HG02642 (cell line): ENCODE measurements around the gene PLEKHA3.
"Not testable (repeated sequence)": the region's sequence is repeated elsewhere in the genome, so short reads cannot be mapped to it uniquely, and the experiment has no call there.

ENCODE experiments used
- ATAC-seq: cut with Tn5 transposase; IDR thresholded peaks from one replicate; pipeline ENCODE4 v1.9.1; 2021; ENCODE audit warnings: mild to moderate bottlenecking; ENCODE audit not compliant: unreplicated experiment, poor library complexity

Gene PLEKHA3

GRCh38 chr2:178522950-178523595, 42.8 kb downstream of the PLEKHA3 start:
- peak; percentile 96 for ATAC-seq

GRCh38 chr2:178523596-178524134, 43.4 kb downstream of the PLEKHA3 start:
- ATAC-seq = peak; percentile 16

- ATAC-seq = not testable (repeated sequence)
Measured at GRCh38 chr2:178525010-178525409, 44.8 kb downstream of the PLEKHA3 start.

- ATAC-seq = not testable (repeated sequence)
Measured at GRCh38 chr2:178525460-178525859, 45.2 kb downstream of the PLEKHA3 start.

DNA sequence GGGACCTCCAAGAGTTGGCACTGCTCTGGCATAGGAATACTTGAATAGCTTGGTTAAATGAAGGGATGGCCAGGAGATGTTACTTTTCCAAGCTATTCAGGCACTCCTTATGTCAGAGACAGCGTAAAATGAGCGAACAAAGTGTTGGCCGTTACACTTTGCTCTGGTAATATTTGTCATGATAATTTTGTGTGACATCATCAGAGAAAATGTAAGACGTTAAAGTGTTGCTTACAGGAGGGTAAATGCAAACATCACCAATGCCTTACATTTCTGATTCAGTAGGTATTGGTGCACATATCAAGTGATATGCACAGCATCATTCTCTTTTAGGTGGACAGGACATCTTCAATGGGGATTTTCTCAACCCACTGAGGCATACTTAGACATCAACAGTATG, 46.0 kb downstream of the PLEKHA3 start:
- ATAC-seq = no peak

GRCh38 chr2:178527592-178527991, 47.3 kb downstream of the PLEKHA3 start:
- no peak for ATAC-seq

DNA sequence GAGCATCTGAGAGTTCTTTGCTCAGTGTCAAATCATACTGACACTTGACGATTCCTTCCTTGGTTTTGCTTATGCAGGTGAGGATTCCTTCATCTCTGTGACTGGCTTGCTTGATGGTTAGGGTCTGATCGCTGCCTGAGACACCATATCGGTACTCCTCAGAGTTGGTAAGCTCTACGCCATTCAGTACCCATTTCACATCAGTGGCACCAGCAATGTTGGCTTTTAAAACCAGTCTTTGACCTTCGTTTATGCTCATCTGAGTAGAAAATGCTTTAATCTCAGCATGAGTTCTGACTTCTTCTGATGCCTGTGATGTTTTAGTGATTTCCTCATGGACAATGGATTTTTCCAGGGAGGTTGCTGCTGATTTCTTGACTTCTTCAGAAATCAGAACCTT, 48.4 kb downstream of the PLEKHA3 start:
- no peak for ATAC-seq

DNA sequence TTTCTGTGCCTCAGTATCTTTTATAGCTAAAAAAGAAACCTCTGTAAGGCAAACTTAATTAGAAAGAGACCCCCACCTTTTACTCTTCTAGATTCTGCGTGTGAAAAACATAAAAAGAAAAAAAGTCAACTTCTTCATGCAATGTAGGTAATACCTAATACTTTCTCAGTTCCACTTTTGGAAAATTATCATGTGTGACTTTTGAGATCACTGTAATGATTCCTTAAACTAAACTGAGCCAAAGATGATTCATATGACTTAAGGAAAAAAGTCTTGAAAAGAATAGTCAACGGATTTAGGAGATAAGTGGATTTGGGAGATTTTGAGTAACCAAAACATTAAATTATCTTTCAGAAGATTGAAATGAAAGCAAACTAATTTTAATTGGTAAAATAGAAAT, 48.9 kb downstream of the PLEKHA3 start:
- ATAC-seq = no peak

DNA sequence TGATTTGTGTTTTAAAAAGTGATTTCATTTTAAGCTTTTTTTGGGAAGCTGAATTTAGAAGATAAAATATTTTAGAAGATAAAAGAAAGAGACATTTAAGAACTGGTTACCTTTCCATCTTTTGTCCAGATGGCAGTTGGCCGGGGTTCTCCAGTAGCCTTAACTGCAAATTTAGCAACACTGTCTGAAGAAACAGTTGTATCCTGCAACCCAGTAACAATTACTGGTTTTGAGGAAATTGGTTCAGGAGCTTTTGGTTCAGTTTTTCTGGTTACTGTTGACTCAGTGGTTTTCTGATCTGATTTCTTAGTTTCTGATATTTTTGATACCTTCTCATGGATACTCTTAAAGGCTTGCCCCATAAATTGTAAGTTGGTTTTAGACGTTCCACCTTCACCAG, 49.9 kb downstream of the PLEKHA3 start:
- ATAC-seq = no peak

DNA sequence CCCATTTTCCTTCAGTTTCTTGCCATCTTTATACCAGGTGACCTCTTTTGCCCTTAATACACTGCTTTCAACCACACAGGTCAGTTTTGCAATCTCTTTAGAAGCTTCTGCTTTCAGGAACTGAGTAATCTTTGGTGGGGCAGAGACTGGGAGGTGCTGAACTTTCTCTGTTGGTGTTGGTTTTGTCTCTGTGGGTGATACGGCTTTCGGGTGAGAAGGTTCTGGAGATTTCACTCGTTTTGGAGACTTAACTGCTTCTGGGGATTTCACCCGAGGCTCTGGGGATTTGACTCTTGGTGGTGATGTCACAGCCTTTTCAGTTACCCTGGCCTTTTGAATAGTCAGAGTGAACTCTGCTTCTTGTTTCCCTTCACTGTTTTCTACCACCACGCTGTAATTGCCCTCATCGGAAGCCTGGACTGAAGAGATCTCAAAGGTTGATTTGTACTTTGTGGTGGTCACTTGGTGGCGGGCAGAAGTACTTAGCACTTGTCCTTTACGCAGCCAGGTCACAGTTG, 50.4 kb downstream of the PLEKHA3 start:
- peak; percentile 97 for ATAC-seq

DNA sequence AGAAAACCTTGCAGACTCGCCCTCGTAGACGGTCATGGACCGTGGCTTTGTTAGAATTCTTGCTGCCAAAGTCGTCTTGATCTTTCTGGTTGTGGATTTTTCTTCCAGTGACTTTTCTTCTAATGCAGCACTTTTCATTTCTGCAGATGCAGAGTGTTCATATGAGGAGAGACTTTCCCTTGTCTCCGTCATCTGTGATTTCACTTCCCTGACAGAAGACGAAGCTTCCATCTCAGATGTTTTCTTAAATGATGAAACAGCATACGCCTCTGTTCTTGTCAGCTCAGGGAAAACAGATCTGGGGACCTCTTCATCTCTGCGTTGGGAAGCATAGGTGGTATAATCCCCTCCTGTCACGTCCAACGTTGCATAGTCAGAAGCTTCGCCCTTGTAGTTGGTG, 50.9 kb downstream of the PLEKHA3 start:
- ATAC-seq = no peak

GRCh38 chr2:178536037-178536436, 55.8 kb downstream of the PLEKHA3 start:
- no peak for ATAC-seq

- ATAC-seq = no peak
Measured at GRCh38 chr2:178542161-178542560, 61.9 kb downstream of the PLEKHA3 start.

DNA sequence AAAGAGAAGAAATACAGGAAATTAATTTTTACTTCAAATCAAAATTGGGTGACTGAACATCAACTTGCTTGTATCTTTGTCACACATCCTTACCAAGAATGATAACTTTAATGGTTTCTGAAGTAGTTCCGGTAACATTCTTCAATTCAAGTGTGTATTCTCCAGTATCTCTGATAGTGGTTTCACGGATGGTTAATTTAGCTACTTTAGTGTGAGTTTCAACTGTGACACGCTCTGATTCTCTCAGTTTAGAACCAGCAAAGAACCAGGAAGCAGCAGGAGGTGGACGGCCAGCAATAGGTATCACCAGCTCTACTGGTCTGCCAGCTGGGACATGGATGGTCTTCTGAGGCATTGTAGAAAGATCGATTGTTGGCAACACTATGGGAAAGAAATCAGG, 62.3 kb downstream of the PLEKHA3 start:
- ATAC-seq = no peak

DNA sequence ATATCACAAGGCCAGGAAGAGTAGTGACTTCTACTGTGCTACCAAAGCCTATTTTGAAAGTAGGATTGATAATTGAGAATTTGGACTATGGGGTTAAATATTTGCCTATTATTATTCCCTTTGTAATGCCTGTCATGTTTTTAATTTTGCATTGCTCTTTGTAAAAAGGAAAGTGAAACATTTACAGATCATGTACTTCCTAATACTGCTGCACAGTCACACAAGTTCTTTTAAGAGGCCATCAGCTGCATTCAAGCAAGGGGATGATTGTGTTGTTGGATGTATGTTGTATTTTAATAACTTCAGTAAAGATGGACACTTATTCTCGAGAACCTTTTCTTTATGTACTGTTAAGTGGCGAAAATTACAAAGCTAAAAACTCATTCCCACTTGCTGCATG, 70.1 kb downstream of the PLEKHA3 start:
- no peak for ATAC-seq

GRCh38 chr2:178553047-178553446, 72.8 kb downstream of the PLEKHA3 start:
- no peak for ATAC-seq
